HG02973 (cell line): ENCODE measurements around the gene KCNJ6.
"Not testable (repeated sequence)": the region's sequence is repeated elsewhere in the genome, so short reads cannot be mapped to it uniquely, and the experiment has no call there.

Experiments used
- ATAC-seq: cut with Tn5 transposase; IDR thresholded peaks from one replicate; pipeline ENCODE4 v1.9.1; 2021; ENCODE audit warnings: moderate library complexity; ENCODE audit not compliant: unreplicated experiment

The KCNJ6 gene

DNA sequence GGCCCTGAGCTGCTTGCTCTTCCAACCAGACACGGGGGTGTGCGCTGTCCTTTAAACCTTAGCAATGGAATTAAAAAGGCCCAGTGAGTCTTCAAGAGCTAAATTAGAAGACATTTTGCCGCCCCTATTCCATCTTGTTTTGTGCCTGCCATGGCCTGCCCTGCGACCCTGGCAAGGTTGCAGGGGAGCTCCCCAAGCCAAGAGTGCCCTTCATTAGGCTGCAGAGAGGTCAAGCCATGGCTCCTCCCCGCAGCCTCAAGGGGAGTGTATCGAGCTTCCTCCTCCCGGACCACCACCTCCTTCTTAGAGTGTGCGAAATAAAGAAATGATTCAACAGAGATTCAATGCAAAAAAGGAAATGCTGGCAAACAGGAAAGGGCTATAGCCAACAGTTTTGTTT lies 293.5 kb downstream of the KCNJ6 start:
- no peak for ATAC-seq

DNA sequence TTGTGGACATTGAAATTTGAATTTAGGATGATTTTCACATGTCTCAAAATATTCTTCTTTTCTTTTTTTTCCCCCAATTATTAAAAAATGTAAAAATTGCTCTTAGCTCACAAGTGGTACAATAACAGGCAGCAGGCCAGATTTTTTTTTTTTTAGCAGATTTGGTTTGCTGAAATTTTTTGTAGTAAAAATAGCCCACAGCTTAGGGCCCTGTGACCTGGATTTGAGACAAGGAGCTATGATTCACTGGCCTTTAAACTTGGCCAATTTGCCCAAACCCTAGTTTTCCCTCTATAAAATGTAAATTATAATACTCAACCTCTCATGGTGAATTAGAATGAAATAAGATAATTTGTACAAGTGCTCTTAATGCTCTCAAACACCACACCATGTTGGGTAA lies 295.9 kb downstream of the KCNJ6 start:
- no peak for ATAC-seq

DNA sequence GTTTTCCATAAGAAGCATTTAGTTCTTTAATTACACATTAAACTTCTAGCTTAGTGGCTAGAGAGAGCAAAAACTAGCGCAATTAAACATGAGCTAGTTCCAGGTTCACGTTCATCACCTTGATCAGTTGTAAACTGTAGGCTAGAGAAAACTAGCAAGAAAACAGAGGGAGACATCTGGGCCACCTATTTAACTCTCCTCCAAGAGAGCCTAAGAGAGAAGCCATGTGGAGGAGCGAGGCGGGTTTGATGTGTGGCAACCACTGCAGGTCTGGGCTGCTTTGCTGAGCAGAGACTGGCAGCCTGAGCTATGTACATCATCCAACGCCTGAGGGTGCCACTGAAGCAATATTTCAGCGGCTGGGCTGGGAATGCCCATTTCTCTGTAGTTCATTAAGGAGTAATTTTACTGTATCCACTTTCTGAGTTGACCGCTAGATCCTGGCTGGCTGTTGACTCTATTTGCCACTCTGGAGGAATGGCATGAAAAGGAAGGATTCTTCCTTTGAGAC lies 296.7 kb downstream of the KCNJ6 start:
- ATAC-seq = no peak

DNA sequence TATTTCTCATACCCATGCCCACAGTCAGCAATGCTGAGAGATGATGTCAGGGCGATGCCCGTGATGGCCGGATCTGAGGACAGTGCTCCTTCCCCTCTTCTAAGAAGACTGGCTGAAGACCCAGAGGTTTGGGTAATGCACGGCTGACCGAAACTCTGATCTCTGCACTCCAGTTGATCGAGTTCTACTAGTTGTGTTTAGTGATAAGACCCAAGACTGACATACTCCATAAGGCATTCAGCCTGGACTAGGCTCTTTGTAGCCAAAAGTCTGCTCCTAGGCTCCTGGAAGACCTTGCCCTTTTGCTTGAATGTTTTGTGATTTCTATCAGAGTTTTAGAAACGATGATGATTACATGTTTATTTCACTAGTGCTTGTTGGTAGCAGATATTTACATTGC lies 298.2 kb downstream of the KCNJ6 start:
- no peak for ATAC-seq

DNA sequence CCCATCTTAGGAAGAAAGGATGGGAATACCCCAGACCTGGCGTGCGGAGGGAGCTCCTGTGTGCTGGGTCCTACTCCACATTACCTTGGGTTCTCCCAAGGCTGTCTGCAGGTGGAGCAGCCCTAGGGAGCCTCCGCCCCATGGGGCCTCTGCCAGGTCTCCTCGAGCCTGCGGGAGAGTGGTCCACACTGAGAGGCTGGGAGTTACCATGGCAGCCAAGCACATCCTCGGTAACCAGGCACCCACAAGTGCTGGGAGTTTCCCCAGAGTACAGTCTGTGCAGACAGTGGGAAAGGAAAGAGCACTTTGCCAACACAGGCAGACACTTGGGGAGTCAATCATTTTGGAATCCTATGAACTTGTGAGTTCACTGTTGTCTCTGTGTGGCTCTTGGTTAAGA lies 300.3 kb downstream of the KCNJ6 start:
- no peak for ATAC-seq

DNA sequence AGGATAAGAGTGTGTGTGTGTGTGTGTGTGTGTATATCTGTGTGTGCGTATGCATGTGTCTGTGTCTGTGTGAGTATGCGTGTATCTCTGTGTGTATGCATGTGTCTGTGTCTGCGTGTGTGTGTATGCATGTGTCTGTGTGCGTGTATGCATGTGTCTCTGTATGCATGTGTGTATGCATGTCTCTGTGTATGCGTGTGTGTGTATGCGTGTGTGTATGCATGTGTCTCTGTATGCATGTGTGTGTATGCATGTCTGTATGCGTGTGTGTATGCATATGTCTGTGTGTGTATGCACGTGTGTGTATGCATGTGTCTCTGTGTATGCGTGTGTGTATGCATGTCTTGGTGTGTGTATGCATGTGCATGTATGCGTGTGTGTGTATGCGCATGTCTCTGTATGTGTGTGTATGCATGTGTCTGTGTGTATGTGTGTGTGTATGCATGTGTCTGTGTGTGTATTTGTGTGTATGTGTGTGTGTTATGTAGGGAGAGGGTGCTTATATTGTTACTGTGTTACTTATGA lies 301.8 kb downstream of the KCNJ6 start:
- ATAC-seq = no peak

DNA sequence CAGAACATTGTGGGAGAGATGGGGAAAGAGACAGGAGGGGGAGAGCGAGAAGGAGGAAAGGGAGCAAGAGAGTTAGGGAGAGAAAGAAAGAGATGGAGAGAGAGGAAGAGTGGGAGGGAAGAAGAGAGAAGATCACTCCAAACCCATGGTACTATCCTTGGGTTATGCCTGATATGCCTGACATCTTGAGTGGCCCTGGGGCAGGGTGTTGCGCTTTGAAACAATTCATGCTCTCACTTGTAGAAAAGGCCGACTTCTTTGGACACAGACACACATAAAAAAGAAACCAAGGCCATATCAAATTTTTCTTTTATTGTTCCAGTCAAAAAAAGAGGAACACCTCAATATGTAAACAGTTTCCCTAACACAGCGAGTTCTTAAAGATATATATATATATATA lies 309.2 kb downstream of the KCNJ6 start:
- no peak for ATAC-seq

DNA sequence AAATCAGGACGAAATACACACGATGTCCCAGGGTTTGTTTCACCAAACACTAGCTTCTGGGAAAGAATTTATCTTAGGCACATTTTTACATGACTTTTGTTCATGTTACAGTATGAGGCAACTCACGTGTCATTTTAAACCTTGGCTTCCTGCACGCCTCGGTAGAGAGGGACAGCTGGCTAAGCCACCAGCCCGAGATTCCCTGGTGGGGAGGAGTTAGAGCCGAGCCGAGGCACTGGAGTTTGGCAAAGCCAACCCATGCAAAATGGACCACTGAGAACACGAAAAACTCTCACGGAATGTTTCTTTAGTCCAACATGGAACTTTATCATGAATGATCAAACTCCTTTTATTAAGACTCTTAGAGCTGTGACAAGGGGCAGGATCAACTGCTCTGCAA lies 309.7 kb downstream of the KCNJ6 start:
- ATAC-seq = no peak

DNA sequence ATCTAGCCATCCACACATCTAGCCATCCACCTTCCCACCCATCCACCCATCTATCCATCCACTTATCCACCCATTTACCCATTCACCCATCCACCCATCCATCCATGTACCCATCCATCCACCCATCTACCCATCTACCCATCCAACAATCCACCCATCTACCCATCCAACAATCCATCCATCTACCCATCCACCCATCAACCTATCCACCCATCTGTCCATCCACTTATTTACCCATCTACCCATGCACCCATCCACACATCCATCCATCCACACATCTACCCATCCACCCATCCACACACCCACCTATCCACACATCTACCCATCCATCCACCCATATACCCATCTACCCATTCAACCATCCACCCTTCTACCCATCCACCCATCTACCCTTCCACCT lies 311.3 kb downstream of the KCNJ6 start:
- no peak for ATAC-seq

DNA sequence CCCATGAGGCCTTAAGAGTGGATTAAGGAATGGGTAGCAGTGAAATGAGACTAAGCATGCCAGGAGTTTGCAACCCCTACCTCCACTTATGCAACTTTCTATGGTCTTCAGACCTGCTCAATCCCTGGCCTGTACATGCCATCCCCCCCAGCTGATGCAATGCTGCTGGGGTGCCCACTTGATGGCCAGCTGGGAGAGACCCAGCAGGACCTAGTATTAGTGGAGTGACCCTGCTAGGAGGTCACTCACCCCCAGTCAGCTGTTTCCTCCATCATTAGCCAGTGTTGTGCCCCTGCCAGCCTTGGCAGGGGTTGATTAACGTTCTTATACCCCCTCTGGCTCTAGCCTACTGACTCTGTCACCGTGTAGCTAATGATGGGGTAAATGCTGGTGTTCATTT lies 313.1 kb downstream of the KCNJ6 start:
- no peak for ATAC-seq

DNA sequence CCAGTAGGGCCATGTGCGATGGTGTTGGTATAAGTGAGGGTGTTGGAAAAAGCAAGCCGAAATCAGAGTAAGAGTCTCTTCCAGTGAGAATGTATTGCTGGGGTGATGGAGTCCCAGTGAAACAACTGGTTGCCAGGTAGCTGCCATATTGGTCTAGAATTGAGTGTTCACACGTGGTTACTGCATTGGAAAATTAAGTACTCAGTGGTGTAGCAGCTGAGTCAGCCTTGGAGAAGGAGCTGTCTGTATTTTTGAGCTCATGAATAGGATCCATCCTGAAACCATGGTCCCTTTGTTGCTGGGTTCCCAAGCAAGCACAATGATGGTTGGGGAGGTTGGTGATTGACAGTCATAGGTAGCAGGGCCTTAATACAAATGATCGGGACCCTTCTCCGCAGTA lies 314.3 kb downstream of the KCNJ6 start:
- ATAC-seq = no peak

DNA sequence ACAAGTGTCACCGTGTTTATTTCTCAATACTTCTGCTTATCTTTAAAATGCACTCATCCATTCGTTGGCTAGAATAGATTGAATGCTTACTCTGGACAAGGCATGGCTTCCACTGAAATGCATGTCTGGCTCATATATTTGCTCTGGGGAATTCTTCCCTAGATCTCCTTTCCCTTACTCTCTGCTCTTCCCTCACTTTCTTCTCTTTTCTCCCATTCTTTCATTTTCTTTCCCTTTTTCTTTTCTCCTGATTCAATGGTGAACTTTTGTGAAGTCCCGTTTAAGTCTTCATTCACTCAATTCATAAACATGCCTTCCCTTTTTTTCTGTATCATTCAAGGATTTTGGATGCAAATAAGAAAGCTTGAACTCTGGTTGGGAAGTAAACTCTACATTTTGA lies 315.2 kb downstream of the KCNJ6 start:
- ATAC-seq = no peak

DNA sequence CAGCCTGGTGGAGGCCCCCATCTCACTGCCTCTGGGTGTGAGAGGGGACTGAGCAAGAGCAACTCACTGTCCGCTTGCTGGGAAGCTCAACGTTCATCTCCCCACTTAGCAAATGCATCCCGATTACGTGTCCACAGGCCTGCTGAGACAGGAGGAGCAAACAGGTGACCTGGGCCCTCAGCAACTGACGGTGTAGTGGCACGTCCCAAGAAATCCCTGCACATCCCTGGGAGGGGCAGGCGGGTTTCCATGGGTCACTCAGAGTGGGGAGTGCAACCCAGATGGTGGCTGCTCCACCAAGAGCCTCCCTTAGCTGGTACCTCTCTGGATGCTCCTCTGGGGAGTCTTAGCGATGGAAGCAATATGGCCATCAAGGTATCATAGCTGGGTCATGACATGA lies 320.3 kb downstream of the KCNJ6 start:
- no peak for ATAC-seq

DNA sequence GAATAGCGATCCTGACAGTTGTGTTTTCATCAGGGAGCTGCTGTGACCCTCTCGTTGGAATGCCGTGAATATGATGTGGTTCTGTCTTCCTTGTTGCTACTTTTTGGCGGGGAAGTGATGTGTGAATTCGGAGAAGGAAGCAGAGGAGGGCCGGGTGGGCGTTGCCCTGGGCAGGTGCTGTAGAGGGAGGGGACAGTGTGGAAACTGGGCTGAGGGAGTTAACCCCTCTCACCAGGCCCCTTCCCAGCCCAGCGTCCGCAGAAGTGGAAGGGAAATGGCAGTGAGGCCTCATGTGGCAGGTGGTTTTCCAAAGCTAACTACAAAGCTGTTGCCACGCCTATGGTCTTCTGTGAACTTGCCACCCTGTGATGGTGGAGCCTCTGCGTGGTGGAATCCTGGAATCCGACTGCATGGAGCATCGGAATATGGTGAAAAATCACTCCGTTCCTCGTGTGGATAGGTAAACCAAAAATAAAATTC lies 321.7 kb downstream of the KCNJ6 start:
- ATAC-seq = no peak

DNA sequence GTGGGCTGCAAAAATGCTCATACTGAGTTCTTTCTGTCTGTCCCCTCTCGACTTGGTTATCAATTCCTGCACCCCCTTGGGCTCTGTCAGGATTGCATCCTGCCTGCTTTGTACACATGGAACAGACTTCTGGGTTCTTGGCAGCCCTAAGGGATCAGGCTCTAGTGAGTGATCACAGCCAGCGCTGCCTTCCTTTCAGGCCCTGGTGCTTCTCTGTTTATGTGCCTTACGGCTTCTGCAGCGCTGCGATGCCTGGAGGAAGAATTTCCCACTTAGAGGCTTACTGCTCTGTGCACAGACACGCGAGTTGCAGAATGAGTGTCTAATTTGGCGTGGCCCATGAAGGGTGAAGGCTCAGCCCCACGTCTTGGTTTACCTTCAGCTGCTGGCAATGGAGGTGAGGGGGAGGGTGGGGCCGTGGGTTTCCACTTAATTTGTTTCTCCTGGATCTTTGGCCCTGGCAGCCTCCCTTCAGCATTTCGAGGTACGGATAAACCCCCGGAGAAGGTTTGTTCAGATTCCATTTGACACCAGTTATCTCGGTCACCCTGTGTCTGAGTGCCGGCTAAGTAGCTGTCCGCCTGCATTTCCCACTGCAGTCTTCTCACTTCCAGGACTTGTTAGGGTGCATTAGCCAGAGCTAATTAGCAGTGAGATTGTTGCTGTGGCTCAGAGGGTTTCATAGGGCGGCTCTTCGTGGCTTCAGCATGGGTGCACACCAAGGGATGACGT lies 322.4 kb downstream of the KCNJ6 start:
- ATAC-seq = no peak

DNA sequence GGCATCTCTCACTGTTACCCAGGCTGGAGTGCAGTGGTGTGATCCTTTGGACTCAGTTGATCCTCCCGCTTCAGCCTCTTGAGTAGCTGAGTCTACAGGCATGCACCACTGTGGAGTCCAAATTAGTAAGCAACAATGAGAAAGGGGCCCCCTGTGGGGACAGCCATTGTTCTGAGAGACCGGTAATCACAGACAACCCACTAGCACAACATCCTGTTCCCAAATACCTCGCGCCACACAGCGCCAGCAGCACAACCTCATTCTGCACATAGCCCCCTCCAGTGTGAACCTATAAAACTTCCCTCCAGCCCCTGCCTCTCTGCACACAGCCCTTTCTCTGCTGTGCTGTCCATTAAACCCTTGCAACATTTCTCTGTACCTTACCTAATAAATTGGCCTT lies 323.2 kb downstream of the KCNJ6 start:
- ATAC-seq = no peak

DNA sequence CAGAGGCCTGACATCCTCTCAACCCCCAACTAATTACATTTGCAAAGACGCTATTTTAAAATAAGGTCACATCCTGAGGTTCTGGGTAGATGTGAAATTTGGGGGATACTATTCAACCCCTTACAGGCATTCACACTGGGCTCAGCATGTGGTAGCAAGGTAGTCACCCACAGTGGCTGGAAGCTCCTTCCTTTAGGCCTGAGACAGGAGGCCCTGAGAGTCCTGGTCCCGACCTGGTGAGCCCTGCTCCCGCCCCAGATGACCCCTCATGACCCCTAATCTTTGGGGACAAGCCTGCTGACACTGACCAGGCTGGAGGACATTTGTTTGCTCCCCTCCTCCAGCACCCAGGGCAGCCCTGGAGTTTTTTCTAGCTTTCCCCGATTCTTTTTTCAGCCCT lies 323.8 kb downstream of the KCNJ6 start:
- ATAC-seq = no peak

DNA sequence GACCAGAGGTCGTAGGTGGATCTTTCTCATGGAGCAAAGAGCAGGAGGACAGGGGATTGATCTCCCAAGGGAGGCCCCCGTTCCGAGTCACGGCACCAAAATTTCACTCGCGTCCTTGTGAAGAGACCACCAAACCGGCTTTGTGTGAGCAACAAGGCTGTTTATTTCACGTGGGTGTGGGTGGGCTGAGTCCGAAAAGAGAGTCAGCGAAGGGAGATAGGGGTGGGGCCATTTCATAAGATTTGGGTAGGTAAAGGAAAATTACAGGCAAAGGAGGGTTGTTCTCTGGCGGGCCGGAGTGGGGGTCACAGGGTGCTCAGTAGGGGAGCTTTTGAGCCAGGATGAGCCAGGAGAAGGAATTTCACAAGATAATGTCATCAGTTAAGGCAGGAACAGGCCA lies 324.3 kb downstream of the KCNJ6 start:
- ATAC-seq = not testable (repeated sequence)

DNA sequence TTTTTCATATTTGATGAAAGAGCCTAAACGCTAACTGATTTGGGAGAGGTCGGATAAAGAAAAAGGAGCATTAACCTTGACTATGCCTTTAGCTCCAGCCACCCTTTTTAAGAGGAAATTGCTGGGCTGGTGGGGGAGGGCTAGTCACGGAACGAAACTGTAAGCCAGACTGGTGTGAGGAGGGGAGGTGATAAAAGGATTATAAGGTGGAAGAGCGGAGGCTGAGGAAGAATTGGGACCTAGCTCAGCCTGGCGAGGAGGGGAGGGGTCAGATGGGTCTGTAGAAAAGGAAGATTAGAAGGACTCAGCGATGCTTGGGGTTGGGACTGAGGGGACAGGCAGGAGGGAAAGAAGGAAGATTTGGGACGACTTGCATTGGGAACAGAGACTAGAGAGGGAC lies 325.4 kb downstream of the KCNJ6 start:
- not testable (repeated sequence) for ATAC-seq

DNA sequence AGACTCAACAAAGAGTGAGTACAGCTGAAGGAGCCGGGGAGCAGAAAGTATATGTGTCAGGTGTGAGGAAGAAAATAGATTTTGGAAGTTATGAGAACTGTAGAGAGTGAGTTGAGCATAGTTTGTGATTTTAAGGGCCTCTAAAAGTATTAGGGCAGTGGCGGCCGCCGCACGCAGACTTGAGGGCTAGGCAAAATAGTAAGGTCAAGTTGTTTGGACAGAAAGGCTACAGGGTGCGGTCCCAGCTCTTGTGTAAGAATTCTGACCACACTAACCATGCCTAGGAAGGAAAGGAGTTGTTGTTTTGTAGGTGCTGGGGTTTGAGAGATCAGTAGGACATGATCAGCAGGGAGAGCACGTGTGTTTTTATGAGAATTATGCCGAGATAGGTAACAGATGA lies 327.6 kb downstream of the KCNJ6 start:
- not testable (repeated sequence) for ATAC-seq

DNA sequence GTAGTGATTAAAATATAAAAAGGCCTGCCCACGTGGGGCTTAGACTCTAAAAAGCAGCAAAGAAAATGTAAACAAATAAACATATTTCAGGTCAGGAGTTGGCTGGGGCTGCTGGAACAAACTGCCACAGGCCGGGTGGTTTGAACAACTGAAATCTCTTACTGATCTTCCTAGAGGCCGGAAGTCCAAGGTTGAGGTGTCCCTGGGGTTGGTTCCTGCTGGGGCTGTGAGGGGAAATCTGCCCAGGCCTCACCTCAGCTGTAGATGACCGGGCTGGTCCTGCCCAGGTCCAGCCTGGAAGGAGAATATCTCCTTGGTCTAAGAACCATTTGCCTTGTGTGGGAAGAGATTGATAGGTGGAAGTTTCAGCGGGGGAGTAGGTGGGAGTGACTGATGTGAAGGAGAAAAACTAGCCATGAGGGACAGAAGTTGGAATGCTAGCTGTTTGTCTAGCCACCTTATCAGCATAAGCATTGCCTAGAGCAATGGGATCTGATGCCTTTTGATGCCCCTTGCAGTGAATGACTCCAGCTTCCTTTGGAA lies 328.6 kb downstream of the KCNJ6 start:
- no peak for ATAC-seq

DNA sequence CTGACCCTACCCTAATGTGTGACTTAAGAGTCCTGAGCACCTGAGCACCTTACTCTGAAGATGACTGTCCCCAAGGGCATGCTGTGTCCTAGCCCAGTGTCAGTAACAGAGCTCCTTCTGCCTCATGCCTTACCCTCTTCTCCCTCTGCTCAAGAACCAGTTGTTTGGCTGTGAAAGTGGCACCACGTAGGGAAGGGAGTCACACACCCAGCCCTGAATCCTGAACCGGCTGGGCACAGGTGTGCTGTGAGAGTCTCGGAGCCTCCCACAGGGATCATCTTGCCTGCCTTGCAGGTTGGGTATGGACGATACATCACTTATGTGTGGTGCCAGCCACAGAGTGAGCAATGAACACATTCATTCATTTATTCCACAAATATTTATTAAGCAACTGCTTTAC lies 329.1 kb downstream of the KCNJ6 start:
- no peak for ATAC-seq

DNA sequence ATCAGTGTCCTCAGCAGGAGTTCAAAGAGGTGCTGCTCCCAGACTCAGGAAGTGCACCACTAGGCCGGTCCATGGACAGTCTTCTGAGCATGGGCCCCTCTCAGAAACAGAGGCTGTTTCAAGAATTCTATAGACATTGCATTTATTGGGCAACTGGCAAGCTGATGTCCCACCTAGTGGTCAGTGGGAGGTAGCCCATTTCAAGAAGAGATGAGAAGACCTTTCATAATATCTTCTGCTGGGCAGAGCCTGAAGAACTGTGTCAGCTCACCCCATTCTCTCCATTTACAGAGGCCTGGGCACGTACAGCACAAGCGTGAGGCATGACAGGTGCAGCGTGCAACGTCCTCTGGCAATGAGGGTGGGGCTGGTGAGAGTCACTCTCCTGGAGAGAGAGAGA lies 333.7 kb downstream of the KCNJ6 start:
- ATAC-seq = no peak
